Nephron progenitor cell (in vitro differentiated cells): ENCODE results near the gene IER2.

Experiments used
- DNase-seq: peaks from one replicate; pipeline ENCODE4 v3.0.0; 2021
- H3K27ac Mint-ChIP-seq: 2 replicates; pipeline ENCODE4 v1.8.0; 2021; ENCODE audit warnings: mild to moderate bottlenecking, moderate library complexity, mixed read lengths
- H3K27me3 Mint-ChIP-seq: 2 replicates; pipeline ENCODE4 v1.8.0; 2021; ENCODE audit warnings: mild to moderate bottlenecking, low read depth, mixed read lengths; ENCODE audit not compliant: poor library complexity
- H3K36me3 Mint-ChIP-seq: 2 replicates; pipeline ENCODE4 v1.8.0; 2021; ENCODE audit warnings: low read depth, mixed read lengths
- H3K4me1 Mint-ChIP-seq: 2 replicates; pipeline ENCODE4 v1.8.0; 2021; ENCODE audit warnings: mixed read lengths
- H3K4me3 Mint-ChIP-seq: 2 replicates; pipeline ENCODE4 v1.8.0; 2021; ENCODE audit warnings: mild to moderate bottlenecking, moderate library complexity, mixed read lengths
- H3K9me3 Mint-ChIP-seq: 2 replicates; pipeline ENCODE4 v1.8.0; 2021; ENCODE audit warnings: mild to moderate bottlenecking, moderate library complexity, mixed read lengths
- CTCF ChIP-seq: fragments of 200-600 bp; sonication (generic); IDR thresholded peaks from 2 replicates; pipeline ENCODE4 v1.5.0; 2021; ENCODE audit warnings: antibody characterized with exemption

Gene IER2

GRCh38 chr19:13150187-13150930, at the start of gene IER2, which contains the start of gene STX10:
Gene IER2 (plus strand): TSS chr19:13150411. CDS start chr19:13153187, 2,776 bp downstream.
Gene STX10 (minus strand): TSS chr19:13150375. CDS start chr19:13150173, 202 bp downstream.
- H3K4me1 Mint-ChIP-seq = peaks cover 18% of the 10 kb centered on the region
- DNase-seq = peak; percentile 85
- peak; percentile 24 for TF ChIP-seq CTCF
- H3K27me3 Mint-ChIP-seq = peaks cover 18% of the 10 kb centered on the region
- peak within 1 kb of the TSS; percentile 99 for H3K27ac Mint-ChIP-seq
- peak within 1 kb of the TSS; percentile 96 for H3K4me3 Mint-ChIP-seq
- H3K9me3 Mint-ChIP-seq = no peaks in the 10 kb centered on the region
- peaks cover 12% of the 10 kb centered on the region for H3K36me3 Mint-ChIP-seq

GRCh38 chr19:13100841-13101589, 49.2 kb upstream of the IER2 start:
- peaks cover 7% of the 10 kb centered on the region for H3K4me1 Mint-ChIP-seq
- H3K9me3 Mint-ChIP-seq = peaks cover 6% of the 10 kb centered on the region
- DNase-seq = no peak
- peak overlapping the region; percentile 23 for H3K4me3 Mint-ChIP-seq
- H3K27me3 Mint-ChIP-seq = peaks cover 65% of the 10 kb centered on the region
- peak; percentile 12 for TF ChIP-seq CTCF
- peaks cover 5% of the 10 kb centered on the region for H3K36me3 Mint-ChIP-seq
- H3K27ac Mint-ChIP-seq = no peak overlapping the region

GRCh38 chr19:13101590-13102415, 48.4 kb upstream of the IER2 start:
- peaks cover 6% of the 10 kb centered on the region for H3K9me3 Mint-ChIP-seq
- DNase-seq = no peak
- TF ChIP-seq CTCF = no peak
- peaks cover 5% of the 10 kb centered on the region for H3K36me3 Mint-ChIP-seq
- H3K27ac Mint-ChIP-seq = no peak overlapping the region
- H3K4me3 Mint-ChIP-seq = peak overlapping the region; percentile 23
- H3K27me3 Mint-ChIP-seq = peaks cover 61% of the 10 kb centered on the region
- peaks cover 4% of the 10 kb centered on the region for H3K4me1 Mint-ChIP-seq

GRCh38 chr19:13102416-13102665, 47.9 kb upstream of the IER2 start:
- no peak for DNase-seq
- no peak for TF ChIP-seq CTCF
- Mint-ChIP-seq H3K4me1 (no peaks in the 10 kb centered on the region), H3K4me3 (no peak overlapping the region), H3K9me3 (peaks cover 3% of the 10 kb centered on the region), H3K36me3 (peaks cover 6% of the 10 kb centered on the region), H3K27me3 (peaks cover 56% of the 10 kb centered on the region), H3K27ac (no peak overlapping the region)

GRCh38 chr19:13102666-13103580, 47.3 kb upstream of the IER2 start, which contains the start of gene LYL1:
Gene LYL1 (minus strand): TSS chr19:13102858. CDS start chr19:13101171, 1,687 bp downstream.
- no peaks in the 10 kb centered on the region for H3K4me1 Mint-ChIP-seq
- peak within 1 kb of the TSS; percentile 50 for H3K4me3 Mint-ChIP-seq
- no peak for TF ChIP-seq CTCF
- DNase-seq = peak; percentile 66
- H3K9me3 Mint-ChIP-seq = peaks cover 3% of the 10 kb centered on the region
- H3K27ac Mint-ChIP-seq = no peak within 1 kb of the TSS
- H3K27me3 Mint-ChIP-seq = peaks cover 50% of the 10 kb centered on the region
- H3K36me3 Mint-ChIP-seq = peaks cover 11% of the 10 kb centered on the region
